Panc1 (cell line): Measurements from ENCODE around the gene KAT8.

Source experiments
- CTCF ChIP-seq: fragments of 450-650 bp; IDR thresholded peaks from 2 replicates; pipeline ENCODE4 v1.5.1; 2017; ENCODE audit warnings: mild to moderate bottlenecking
- POLR2AphosphoS5 ChIP-seq: IDR thresholded peaks from 2 replicates; pipeline ENCODE4 v1.6.1; 2012; ENCODE audit warnings: mild to moderate bottlenecking, low read depth, low read length, moderate library complexity

GRCh38 chr16:31113121-31114120, 4.0 kb upstream of the KAT8 start:
- TF ChIP-seq CTCF, result no peak
- no peak for TF ChIP-seq POLR2AphosphoS5
